H1 (cell line): ENCODE results near the gene ASTN2.

Experiments used
- CHD7 ChIP-seq: fragments of 300-600 bp; sonication (generic); IDR thresholded peaks from 2 replicates; pipeline ENCODE4 v1.7.1; 2012; ENCODE audit warnings: low read length, moderate library complexity, mild to moderate bottlenecking, inconsistent platforms; ENCODE audit not compliant: insufficient replicate concordance
- EZH2 ChIP-seq: fragments of 200-600 bp; sonication (generic); IDR thresholded peaks from 2 replicates; pipeline ENCODE4 v1.7.1; 2012; ENCODE audit warnings: low read depth, mild to moderate bottlenecking, moderate library complexity, low read length, inconsistent platforms; ENCODE audit not compliant: severe bottlenecking
- GABPA ChIP-seq: IDR thresholded peaks from 2 replicates; pipeline ENCODE4 v1.6.1; 2011; ENCODE audit warnings: mild to moderate bottlenecking, low read length, moderate library complexity, borderline replicate concordance; ENCODE audit not compliant: insufficient read depth
- JUND ChIP-seq: IDR thresholded peaks from 2 replicates; pipeline ENCODE4 v1.6.1; 2011; ENCODE audit warnings: mild to moderate bottlenecking, improper control_type of control experiment, low read length
- NRF1 ChIP-seq: IDR thresholded peaks from 2 replicates; pipeline ENCODE4 v1.6.1; 2011; ENCODE audit warnings: mild to moderate bottlenecking, low read depth, low read length, improper control_type of control experiment
- POLR2A ChIP-seq, 2 experiments: IDR thresholded peaks; 1 replicate in 1 of 2; 2 replicates in 1 of 2; pipeline ENCODE4 v1.6.1; 2011; ENCODE audit warnings: low read depth in 2 of 2, low read length in 2 of 2, mild to moderate bottlenecking in 2 of 2; ENCODE audit errors: control extremely low read depth in 1 of 2
- POLR2AphosphoS5 ChIP-seq: IDR thresholded peaks from 2 replicates; pipeline ENCODE4 v1.6.1; 2011; ENCODE audit warnings: low read depth, low read length
- RNF2 ChIP-seq: fragments of 200-900, 300-1000 bp; sonication (generic); IDR thresholded peaks from 2 replicates; pipeline ENCODE4 v1.7.1; 2016; ENCODE audit warnings: borderline replicate concordance, low read depth, mild to moderate bottlenecking, antibody characterized with exemption, low read length; ENCODE audit not compliant: poor library complexity, severe bottlenecking; ENCODE audit errors: missing control alignments
- TF ChIP-seq, protein P1 (sequence below), 3 experiments: IDR thresholded peaks; 1 replicate in 2 of 3; 2 replicates in 1 of 3; pipeline versions ENCODE4 v1.5.1 to v1.6.1; 2011; ENCODE audit warnings: low read length in 3 of 3, mild to moderate bottlenecking in 3 of 3, inconsistent platforms in 2 of 3, low read depth in 1 of 3, moderate library complexity in 1 of 3; ENCODE audit not compliant: insufficient read depth in 1 of 3; ENCODE audit errors: control extremely low read depth in 1 of 3
- TF ChIP-seq, protein P2 (sequence below): IDR thresholded peaks from 2 replicates; pipeline ENCODE4 v1.6.1; 2011; ENCODE audit warnings: low read length, improper control_type of control experiment

GRCh38 chr9:117268847-117269446, 145.9 kb downstream of the ASTN2 start:
- TF ChIP-seq NRF1, result no peak
- no peak for TF ChIP-seq POLR2A (IDR thresholded peaks at IDR 0.05; ENCODE audit: control extremely low read depth in 1 of 2, low read depth in 2 of 2, low read length in 2 of 2)
- no peak for TF ChIP-seq POLR2AphosphoS5
- no peak for TF ChIP-seq EZH2
- TF ChIP-seq, protein P1, sequence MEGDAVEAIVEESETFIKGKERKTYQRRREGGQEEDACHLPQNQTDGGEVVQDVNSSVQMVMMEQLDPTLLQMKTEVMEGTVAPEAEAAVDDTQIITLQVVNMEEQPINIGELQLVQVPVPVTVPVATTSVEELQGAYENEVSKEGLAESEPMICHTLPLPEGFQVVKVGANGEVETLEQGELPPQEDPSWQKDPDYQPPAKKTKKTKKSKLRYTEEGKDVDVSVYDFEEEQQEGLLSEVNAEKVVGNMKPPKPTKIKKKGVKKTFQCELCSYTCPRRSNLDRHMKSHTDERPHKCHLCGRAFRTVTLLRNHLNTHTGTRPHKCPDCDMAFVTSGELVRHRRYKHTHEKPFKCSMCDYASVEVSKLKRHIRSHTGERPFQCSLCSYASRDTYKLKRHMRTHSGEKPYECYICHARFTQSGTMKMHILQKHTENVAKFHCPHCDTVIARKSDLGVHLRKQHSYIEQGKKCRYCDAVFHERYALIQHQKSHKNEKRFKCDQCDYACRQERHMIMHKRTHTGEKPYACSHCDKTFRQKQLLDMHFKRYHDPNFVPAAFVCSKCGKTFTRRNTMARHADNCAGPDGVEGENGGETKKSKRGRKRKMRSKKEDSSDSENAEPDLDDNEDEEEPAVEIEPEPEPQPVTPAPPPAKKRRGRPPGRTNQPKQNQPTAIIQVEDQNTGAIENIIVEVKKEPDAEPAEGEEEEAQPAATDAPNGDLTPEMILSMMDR (IDR thresholded peaks at IDR 0.05; ENCODE audit: control extremely low read depth in 1 of 3, insufficient read depth in 1 of 3, low read depth in 1 of 3, low read length in 3 of 3), result no peak
- TF ChIP-seq, protein P2, sequence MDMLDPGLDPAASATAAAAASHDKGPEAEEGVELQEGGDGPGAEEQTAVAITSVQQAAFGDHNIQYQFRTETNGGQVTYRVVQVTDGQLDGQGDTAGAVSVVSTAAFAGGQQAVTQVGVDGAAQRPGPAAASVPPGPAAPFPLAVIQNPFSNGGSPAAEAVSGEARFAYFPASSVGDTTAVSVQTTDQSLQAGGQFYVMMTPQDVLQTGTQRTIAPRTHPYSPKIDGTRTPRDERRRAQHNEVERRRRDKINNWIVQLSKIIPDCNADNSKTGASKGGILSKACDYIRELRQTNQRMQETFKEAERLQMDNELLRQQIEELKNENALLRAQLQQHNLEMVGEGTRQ, result no peak
- TF ChIP-seq GABPA, result no peak
- TF ChIP-seq JUND, result no peak
- TF ChIP-seq CHD7, result no peak
- no peak for TF ChIP-seq RNF2
